NOMO-1 treated with dmso at 0.1 percent for 144 hours (cell line): Measurements from ENCODE around the gene OR6C2.
"Not testable (repeated sequence)": the region's sequence is repeated elsewhere in the genome, so short reads cannot be mapped to it uniquely, and the experiment has no call there.

Source experiments
- DNase-seq: peaks from one replicate; lab custom pipeline; 2025; ENCODE audit not compliant: unreplicated experiment; lab: John Stamatoyannopoulos, UW

OR6C2 gene

GRCh38 chr12:55443776-55444175 lies at the start of gene OR6C2:
Gene OR6C2 (plus strand): TSS chr12:55444076. CDS start chr12:55452214, 8,138 bp downstream.
- no peak for DNase-seq

GRCh38 chr12:55396326-55396725 lies 47.5 kb upstream of the OR6C2 start:
- DNase-seq: no peak

- no peak for DNase-seq
Measured at GRCh38 chr12:55400229-55400628, 43.6 kb upstream of the OR6C2 start, which contains the start of gene OR6C65. Gene OR6C65 (plus strand): TSS chr12:55400529. CDS start chr12:55400529, 0 bp downstream.

- no peak for DNase-seq
Measured at GRCh38 chr12:55407866-55408265, 36.0 kb upstream of the OR6C2 start.

GRCh38 chr12:55409133-55409532 lies 34.7 kb upstream of the OR6C2 start:
- not testable (repeated sequence) for DNase-seq

GRCh38 chr12:55412138-55412537 lies 31.7 kb upstream of the OR6C2 start:
- DNase-seq: not testable (repeated sequence)

GRCh38 chr12:55413498-55414388 lies 30.1 kb upstream of the OR6C2 start:
- not testable (repeated sequence) for DNase-seq

- not testable (repeated sequence) for DNase-seq
Measured at GRCh38 chr12:55414396-55414823, 29.5 kb upstream of the OR6C2 start.

- not testable (repeated sequence) for DNase-seq
Measured at GRCh38 chr12:55414889-55415288, 29.0 kb upstream of the OR6C2 start.

GRCh38 chr12:55416961-55417360 lies 26.9 kb upstream of the OR6C2 start:
- no peak for DNase-seq

GRCh38 chr12:55420307-55420962 lies 23.4 kb upstream of the OR6C2 start:
- no peak for DNase-seq

GRCh38 chr12:55425954-55426353 lies 17.9 kb upstream of the OR6C2 start, which contains the start of gene OR6C76:
Gene OR6C76 (plus strand): TSS chr12:55426254. CDS start chr12:55426254, 0 bp downstream.
- no peak for DNase-seq

- DNase-seq: no peak
Measured at GRCh38 chr12:55428331-55429243, 15.3 kb upstream of the OR6C2 start.

- DNase-seq: not testable (repeated sequence)
Measured at GRCh38 chr12:55441233-55441632, 2.6 kb upstream of the OR6C2 start.

- DNase-seq: no peak
Measured at GRCh38 chr12:55445357-55445756, 1.5 kb downstream of the OR6C2 start.

- DNase-seq: peak; percentile 37
Measured at GRCh38 chr12:55446326-55446725, 2.5 kb downstream of the OR6C2 start.

- no peak for DNase-seq
Measured at GRCh38 chr12:55448825-55449224, 4.9 kb downstream of the OR6C2 start.

- DNase-seq: not testable (repeated sequence)
Measured at GRCh38 chr12:55464926-55465325, 21.1 kb downstream of the OR6C2 start.

- no peak for DNase-seq
Measured at GRCh38 chr12:55467836-55468235, 24.0 kb downstream of the OR6C2 start.

GRCh38 chr12:55469291-55469690 lies 25.4 kb downstream of the OR6C2 start:
- DNase-seq: no peak
